ENCODE results near the gene ALDH1A3.

ALDH1A3 gene

DNA sequence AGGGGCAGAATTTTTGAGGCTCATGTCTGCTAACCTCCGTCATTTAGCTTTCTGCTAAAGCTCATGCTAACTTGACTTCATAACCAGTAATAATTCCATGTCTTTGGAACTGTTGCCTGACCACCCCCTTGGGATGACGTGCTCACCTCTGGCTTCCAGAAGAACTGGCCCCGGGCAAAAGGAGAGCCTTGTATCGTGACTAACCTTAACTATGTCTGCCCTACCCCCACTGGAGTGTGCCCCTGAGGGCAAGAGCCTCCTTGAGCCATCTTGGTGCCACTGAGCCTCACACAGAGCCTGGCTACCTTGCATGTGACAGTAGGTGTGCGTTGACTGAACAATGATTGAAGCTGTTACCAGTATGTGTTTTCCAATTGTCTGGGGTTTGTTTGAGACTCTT, 44.3 kb downstream of the ALDH1A3 start:
- no peak for DNase-seq (ENCODE audit: low spot score)
- in situ Hi-C loops (cut with MboI; ENCODE audit: low sequenced_read_pairs, unreplicated experiment) = loop anchor here (5.0 kb wide), 1 partner anchor 83 kb away; no protein-coding TSS in a partner anchor
- TF ChIP-seq, protein P1, sequence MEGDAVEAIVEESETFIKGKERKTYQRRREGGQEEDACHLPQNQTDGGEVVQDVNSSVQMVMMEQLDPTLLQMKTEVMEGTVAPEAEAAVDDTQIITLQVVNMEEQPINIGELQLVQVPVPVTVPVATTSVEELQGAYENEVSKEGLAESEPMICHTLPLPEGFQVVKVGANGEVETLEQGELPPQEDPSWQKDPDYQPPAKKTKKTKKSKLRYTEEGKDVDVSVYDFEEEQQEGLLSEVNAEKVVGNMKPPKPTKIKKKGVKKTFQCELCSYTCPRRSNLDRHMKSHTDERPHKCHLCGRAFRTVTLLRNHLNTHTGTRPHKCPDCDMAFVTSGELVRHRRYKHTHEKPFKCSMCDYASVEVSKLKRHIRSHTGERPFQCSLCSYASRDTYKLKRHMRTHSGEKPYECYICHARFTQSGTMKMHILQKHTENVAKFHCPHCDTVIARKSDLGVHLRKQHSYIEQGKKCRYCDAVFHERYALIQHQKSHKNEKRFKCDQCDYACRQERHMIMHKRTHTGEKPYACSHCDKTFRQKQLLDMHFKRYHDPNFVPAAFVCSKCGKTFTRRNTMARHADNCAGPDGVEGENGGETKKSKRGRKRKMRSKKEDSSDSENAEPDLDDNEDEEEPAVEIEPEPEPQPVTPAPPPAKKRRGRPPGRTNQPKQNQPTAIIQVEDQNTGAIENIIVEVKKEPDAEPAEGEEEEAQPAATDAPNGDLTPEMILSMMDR (IDR thresholded peaks at IDR 0.05; ENCODE audit: borderline replicate concordance, control extremely low read depth, extremely low read depth, insufficient read depth, missing control alignments) = no peak

DNA sequence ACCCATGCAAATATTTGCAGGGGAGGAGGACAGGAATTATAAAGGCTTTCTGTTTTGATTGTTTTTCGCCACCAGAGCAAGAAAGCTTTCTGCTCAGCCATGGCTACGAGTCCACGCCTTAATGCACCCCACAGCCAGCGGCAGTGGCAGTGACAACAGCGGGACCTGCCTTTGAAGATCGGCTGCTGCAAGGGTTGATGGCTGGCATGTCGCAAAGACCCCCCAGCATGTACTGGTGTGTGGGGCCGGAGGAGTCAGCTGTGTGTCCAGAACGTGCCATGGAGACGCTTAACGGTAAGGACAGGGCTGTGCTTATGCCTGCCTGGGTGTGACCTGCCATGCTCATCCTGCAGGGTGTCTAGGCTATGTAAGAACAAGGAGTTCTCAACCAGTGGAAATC, 44.8 kb downstream of the ALDH1A3 start:
- in situ Hi-C loops (cut with MboI; ENCODE audit: low sequenced_read_pairs, unreplicated experiment) = loop anchor here (5.0 kb wide), 1 partner anchor 83 kb away; no protein-coding TSS in a partner anchor
- TF ChIP-seq, protein P1 (IDR thresholded peaks at IDR 0.05; ENCODE audit: borderline replicate concordance, control extremely low read depth, extremely low read depth, insufficient read depth, missing control alignments) = no peak
- no peak for DNase-seq (ENCODE audit: low spot score)

DNA sequence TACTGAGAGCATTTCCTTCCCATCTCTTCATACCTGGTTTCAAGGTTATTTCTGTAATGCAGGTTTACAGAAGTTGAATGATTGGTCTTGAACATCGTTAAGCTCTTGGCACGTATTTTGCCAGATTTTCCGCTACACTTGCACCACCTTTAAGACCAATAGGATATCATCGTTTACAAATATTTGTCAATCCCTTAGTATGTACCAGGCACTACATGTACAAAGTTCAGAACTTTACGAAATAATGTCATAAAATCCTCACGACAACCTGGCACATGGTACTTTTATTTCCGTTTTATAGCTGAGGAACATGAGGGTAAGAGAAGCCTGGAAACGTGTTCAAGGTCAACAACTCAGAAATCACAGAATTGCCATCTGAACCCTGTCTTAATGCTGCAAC, 45.8 kb downstream of the ALDH1A3 start:
- TF ChIP-seq, protein P1 (IDR thresholded peaks at IDR 0.05; ENCODE audit: borderline replicate concordance, control extremely low read depth, extremely low read depth, insufficient read depth, missing control alignments) = no peak
- in situ Hi-C loops (cut with MboI; ENCODE audit: low sequenced_read_pairs, unreplicated experiment) = no loop called here
- DNase-seq (ENCODE audit: low spot score) = no peak

DNA sequence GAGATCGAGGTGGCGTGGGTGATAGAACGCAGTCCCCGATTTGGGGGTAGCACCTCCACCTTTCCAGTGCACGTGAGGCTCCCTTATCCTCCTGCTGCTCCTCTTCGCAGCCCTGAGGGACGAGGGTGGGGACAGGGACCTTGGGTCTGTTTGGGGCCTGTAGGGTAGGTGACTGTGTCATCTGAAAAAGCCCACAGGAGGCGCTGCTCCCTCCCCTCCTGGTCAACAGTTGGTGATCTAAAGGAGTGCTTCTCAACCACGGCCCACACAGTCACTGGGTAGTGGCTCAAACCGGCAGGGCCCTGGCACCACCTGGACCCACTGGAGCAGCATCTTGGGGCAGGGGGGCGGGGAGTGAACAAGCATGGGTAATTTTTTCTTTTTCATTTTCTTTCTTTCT, 46.6 kb downstream of the ALDH1A3 start:
- in situ Hi-C loops (cut with MboI; ENCODE audit: low sequenced_read_pairs, unreplicated experiment) = no loop called here
- DNase-seq (ENCODE audit: low spot score) = peak; percentile 58
- TF ChIP-seq, protein P1 (IDR thresholded peaks at IDR 0.05; ENCODE audit: borderline replicate concordance, control extremely low read depth, extremely low read depth, insufficient read depth, missing control alignments) = peak; percentile 44

DNA sequence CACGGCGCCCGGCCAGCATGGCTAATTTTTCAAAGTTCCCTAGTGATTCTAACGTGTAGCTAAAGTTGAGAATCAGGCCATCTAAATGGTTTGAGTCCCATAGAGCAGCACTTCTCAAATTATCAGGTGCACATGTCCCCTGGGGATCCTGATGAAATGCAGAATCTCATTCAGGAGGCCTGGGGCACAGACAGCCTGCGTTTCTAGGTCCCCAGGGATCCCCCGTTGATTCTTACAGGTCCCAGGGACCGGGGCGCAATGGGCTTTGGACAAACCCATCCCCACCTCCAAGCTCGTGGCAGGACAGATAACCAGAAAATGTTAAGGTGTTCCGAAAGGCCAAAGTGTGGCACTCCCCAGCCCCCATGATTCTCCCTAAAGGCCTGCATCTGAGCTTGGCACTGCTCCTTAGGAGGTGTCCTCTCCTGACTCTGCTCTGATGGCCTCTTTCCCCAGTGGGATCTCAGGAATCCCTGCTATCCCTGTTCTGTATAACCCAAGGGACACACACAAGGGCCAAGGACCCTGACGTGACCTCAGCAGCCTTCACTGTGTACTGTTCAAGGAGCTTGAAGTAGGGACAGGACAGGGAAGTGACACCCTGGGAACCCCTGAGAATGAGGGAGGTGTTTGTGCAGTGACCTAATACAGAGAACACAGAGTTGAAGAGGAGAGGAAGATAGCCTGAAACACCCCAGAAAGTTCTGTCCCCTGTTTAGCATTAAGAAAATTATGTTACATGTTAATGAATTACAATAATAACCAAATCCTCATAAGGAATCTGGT, 47.5 kb downstream of the ALDH1A3 start:
- TF ChIP-seq, protein P1 (IDR thresholded peaks at IDR 0.05; ENCODE audit: borderline replicate concordance, control extremely low read depth, extremely low read depth, insufficient read depth, missing control alignments) = no peak
- DNase-seq (ENCODE audit: low spot score) = peak; percentile 54
- in situ Hi-C loops (cut with MboI; ENCODE audit: low sequenced_read_pairs, unreplicated experiment) = no loop called here

DNA sequence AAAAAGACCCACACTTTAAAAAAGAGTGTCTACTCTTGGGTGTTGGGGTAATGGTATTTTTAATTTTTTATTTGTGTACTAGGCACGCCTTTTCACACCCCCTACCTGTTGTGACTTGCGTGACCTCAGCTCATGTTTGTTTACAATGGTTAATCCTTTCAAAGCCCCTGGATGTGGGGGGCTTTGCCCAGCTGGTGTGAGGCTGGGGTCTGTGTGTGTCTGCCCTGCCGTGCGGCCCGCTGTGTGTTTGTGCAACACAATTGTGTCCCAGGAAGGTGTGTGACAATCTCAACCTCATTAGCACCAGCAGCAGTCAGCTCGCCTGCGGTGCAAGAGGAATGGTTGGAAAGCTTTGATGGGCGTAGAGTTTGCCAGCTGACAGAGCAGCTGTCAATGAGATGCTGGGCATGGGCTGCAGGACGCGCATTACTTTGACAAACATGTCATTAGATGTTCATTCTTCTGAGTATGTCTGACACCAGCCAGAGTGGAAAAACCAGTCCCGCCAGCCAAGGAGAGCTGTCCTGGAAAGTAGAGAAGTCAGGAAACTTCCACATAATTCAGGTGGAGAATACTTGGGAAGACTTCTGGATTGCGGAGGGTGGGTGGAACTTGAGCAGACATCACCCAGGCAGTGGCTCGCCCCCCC, 49.1 kb downstream of the ALDH1A3 start:
- DNase-seq (ENCODE audit: low spot score) = no peak
- TF ChIP-seq, protein P1 (IDR thresholded peaks at IDR 0.05; ENCODE audit: borderline replicate concordance, control extremely low read depth, extremely low read depth, insufficient read depth, missing control alignments) = no peak
- in situ Hi-C loops (cut with MboI; ENCODE audit: low sequenced_read_pairs, unreplicated experiment) = no loop called here
